ENCODE results near the gene RGL3. TPM values are rescaled to one million over a fixed set of nuclear protein-coding genes. Genes with fewer than 3 reads are reported as not detected.

RGL3 gene
- total RNA-seq, 1 donor from 2014 or later = 0.70 TPM

GRCh38 chr19:11347546-11348039 lies 71.5 kb downstream of the RGL3 start:
- H3K27me3 Mint-ChIP-seq (ENCODE audit: low read depth) = no peaks in the 10 kb centered on the region
- no peak for TF ChIP-seq CTCF (IDR thresholded peaks at IDR 0.05)
- H3K4me3 Mint-ChIP-seq (ENCODE audit: unreplicated experiment) = peak overlapping the region; percentile 25
- peaks cover 30% of the 10 kb centered on the region for H3K4me1 Mint-ChIP-seq (ENCODE audit: low read depth)
- peak overlapping the region; percentile 54 for H3K27ac Mint-ChIP-seq (ENCODE audit: unreplicated experiment)
- DNase-seq (ENCODE audit: low spot score) = no peak
- H3K36me3 Mint-ChIP-seq (ENCODE audit: low read depth) = peaks cover 5% of the 10 kb centered on the region
- H3K9me3 Mint-ChIP-seq (ENCODE audit: low read depth) = peaks cover 8% of the 10 kb centered on the region

GRCh38 chr19:11346104-11346940 lies 72.8 kb downstream of the RGL3 start, which contains the start of the genes CCDC159 and TMEM205:
Gene CCDC159 (plus strand): TSS chr19:11346519. CDS start chr19:11346607, 88 bp downstream.
Gene TMEM205 (minus strand): TSS chr19:11346268. CDS start chr19:11345619, 649 bp downstream.
- peaks cover 8% of the 10 kb centered on the region for H3K9me3 Mint-ChIP-seq (ENCODE audit: low read depth)
- peaks cover 5% of the 10 kb centered on the region for H3K36me3 Mint-ChIP-seq (ENCODE audit: low read depth)
- H3K4me1 Mint-ChIP-seq (ENCODE audit: low read depth) = peaks cover 30% of the 10 kb centered on the region
- TF ChIP-seq CTCF (IDR thresholded peaks at IDR 0.05) = peak; percentile 29
- DNase-seq (ENCODE audit: low spot score) = peak; percentile 98
- H3K27ac Mint-ChIP-seq (ENCODE audit: unreplicated experiment) = peak within 1 kb of the TSS; percentile 98
- H3K27me3 Mint-ChIP-seq (ENCODE audit: low read depth) = no peaks in the 10 kb centered on the region
- H3K4me3 Mint-ChIP-seq (ENCODE audit: unreplicated experiment) = peak within 1 kb of the TSS; percentile 92

GRCh38 chr19:11345122-11345803 lies 73.9 kb downstream of the RGL3 start:
- Mint-ChIP-seq H3K4me1 (ENCODE audit: low read depth) (peaks cover 30% of the 10 kb centered on the region), H3K27me3 (ENCODE audit: low read depth) (no peaks in the 10 kb centered on the region), H3K4me3 (ENCODE audit: unreplicated experiment) (peak overlapping the region; percentile 92), H3K36me3 (ENCODE audit: low read depth) (peaks cover 5% of the 10 kb centered on the region), H3K27ac (ENCODE audit: unreplicated experiment) (peak overlapping the region; percentile 98), H3K9me3 (ENCODE audit: low read depth) (peaks cover 8% of the 10 kb centered on the region)
- TF ChIP-seq CTCF (IDR thresholded peaks at IDR 0.05) = no peak
- no peak for DNase-seq (ENCODE audit: low spot score)

Other genes with a start within 250 kb of the RGL3 start
- gene KANK2, start 221.8 kb downstream of the RGL3 start, total RNA-seq = 238 to 345 TPM (median 243 TPM) in 3 replicates
- not detected in 3 replicates for gene ANGPTL8, start 179.7 kb downstream of the RGL3 start, total RNA-seq
- gene DOCK6, start 156.8 kb downstream of the RGL3 start, total RNA-seq = 40.7 to 46.0 TPM (median 44.4 TPM) in 3 replicates
- not detected in 3 replicates for gene TSPAN16, start 123.2 kb downstream of the RGL3 start, total RNA-seq
- gene RAB3D, start 79.7 kb downstream of the RGL3 start, total RNA-seq = 2.1 to 8.9 TPM (median 8.1 TPM) in 3 replicates
- gene TMEM205, start 73.0 kb downstream of the RGL3 start, total RNA-seq = 35.4 to 49.4 TPM (median 39.2 TPM) in 3 replicates
- gene CCDC159, start 72.8 kb downstream of the RGL3 start, total RNA-seq = 19.8 to 22.4 TPM (median 20.5 TPM) in 3 replicates
- 67.6 to 74.7 TPM (median 72.3 TPM) in 3 replicates for gene PLPPR2, start 63.9 kb downstream of the RGL3 start, total RNA-seq
- 1.1 to 1.5 TPM (median 1.4 TPM) in 3 replicates for gene SWSAP1, start 44.6 kb downstream of the RGL3 start, total RNA-seq
- 1.4 to 2.8 TPM (median 2.6 TPM) in 3 replicates for gene EPOR, start 35.0 kb downstream of the RGL3 start, total RNA-seq
- 0.15 to 0.68 TPM (median 0.31 TPM) in 3 replicates for gene ODAD3, start 15.8 kb upstream of the RGL3 start, total RNA-seq
- gene PRKCSH, start 16.3 kb upstream of the RGL3 start, total RNA-seq = 309 to 330 TPM (median 318 TPM) in 3 replicates
- gene ELAVL3, start 61.7 kb upstream of the RGL3 start, total RNA-seq = 0.07 TPM in 1 of 3 replicates, not detected in the others
- gene ZNF653, start 86.5 kb upstream of the RGL3 start, total RNA-seq = 6.8 to 8.6 TPM (median 8.2 TPM) in 3 replicates
- 20.3 to 27.9 TPM (median 20.5 TPM) in 3 replicates for gene ECSIT, start 109.8 kb upstream of the RGL3 start, total RNA-seq
- gene CNN1, start 119.5 kb upstream of the RGL3 start, total RNA-seq = 20.1 to 213 TPM (median 199 TPM) in 3 replicates
- gene ELOF1, start 139.9 kb upstream of the RGL3 start, total RNA-seq = 36.2 to 43.8 TPM (median 37.7 TPM) in 3 replicates
- gene ACP5, start 158.3 kb upstream of the RGL3 start, total RNA-seq = 0.45 TPM in 1 of 3 replicates, not detected in the others
- gene ZNF627, start 178.2 kb upstream of the RGL3 start, total RNA-seq = 13.0 to 14.2 TPM (median 13.6 TPM) in 3 replicates